Stimulated activated CD4-positive, alpha-beta T cell treated with anti-CD3 and anti-CD28 coated beads, Interleukin-4, amount 100 ng/mL, for 48 hours (primary cell): ENCODE results near the gene OSCP1.

Source experiments
- DNase-seq, 2 donors: peaks; one replicate each; pipeline ENCODE4 v3.0.0-alpha.2; 2020; ENCODE audit warnings: low read depth in 2 of 2

Gene OSCP1

DNA sequence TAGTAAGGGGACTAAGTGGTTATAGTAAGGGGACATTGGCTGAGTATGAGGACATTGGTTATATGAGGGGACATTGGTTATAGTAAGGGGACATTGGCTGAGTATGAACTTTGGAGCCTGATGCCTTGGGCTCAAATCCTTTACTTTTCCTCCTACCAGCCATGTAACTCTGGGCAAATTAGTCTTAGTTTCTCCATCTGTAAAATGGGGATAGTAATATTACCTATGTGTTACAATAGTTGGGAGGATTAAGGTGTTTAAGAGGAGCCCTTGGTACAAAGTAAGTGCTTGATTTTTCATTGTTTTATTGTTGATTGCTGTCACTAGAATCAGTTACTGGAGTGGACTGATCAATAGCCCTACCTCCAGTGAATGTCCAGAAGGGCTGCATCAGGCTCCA, 2.8 kb downstream of the OSCP1 start:
- no peak for DNase-seq

DNA sequence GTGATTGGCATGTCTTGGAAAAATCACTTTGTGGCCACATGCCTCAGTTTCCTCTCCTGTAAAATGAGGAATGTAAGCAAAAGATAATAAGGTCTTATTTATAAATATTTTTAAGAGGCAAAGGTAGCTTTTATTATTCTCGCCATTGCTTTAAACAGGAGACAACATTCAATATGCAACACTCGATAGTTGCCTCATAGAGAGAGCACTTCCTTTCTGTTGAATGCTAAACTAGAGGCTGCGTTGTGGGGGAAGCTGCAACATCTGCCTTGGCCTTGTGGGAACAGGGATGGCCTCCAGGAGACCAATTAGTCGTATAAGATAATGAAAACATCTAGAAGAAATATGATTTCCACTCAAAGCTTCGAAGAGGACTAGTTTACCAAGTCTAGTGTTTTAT, 3.5 kb downstream of the OSCP1 start:
- DNase-seq: no peak

DNA sequence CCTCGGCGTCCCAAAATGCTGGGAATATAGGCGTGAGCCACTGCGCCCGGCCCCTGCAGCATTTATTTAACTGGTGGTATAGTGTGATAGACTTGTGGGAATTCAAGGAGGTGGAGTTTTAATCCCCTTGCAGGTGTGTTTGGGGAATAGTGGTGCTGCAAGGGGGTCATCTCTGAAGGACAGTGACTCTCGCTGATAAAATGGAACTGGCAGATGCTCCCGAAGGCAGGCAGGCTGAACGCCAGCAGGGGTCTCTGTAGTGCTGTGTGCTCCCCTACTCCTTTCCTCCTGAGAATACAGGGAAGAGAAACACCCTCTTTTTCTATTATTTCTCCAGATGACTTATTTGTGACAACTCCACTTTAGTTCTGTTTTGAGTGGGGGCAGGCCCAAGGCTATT, 4.0 kb downstream of the OSCP1 start:
- no peak for DNase-seq

DNA sequence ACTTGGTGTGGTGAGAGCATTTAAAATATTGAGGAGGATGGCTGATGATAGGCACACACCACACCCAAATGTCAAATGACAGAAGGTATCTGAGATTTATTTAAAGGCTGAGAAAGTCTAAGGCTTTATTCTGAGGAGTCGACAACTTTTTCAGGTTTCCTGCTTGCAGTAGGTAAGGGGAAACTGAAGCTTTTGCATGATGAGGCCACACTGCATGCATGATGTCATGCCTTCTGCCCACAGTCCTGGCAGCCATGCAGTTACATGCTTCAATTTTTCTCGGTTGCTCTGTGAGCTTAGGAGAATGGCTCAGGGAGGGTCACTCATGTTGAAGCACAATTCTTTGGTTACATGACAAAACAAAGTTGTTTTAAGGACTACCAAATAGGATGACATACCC, 7.0 kb downstream of the OSCP1 start:
- DNase-seq: no peak

DNA sequence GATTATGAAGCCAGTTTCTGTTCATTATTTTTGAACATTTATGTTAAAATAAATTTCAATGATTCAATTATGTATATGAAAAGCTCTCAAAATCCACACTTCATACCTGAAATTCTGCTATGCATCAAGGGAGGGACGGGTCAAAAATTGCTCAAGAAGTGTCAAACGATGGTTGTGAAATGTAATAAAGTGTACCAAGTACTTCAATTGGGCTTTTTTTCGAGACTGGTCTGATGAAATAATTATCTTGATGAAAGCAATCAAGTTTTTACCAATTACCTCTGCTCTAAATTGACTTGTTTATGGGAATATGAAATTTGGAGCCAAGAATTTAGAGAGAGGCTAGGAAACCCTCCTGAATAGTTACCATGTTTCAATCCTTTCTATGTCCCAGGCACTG, 7.9 kb downstream of the OSCP1 start:
- no peak for DNase-seq

DNA sequence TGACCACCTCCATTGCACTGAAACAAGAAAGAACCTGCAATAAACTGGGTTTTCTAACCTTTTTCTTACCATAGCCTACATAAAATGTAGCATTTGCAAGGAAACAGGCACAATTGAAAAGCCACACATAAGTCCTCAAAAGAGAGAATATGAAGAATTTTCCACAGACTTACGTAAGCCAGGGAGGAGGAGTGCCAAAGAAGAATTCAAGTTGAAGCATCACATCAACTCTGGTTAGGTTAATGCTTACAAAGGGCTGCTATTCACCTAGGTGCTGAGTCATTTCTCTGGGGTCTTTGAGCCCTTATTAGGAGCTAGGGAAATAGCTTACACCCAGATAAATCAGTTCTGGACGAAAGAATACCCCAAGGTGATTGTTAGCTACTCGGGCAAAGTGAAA, 9.6 kb downstream of the OSCP1 start:
- no peak for DNase-seq

DNA sequence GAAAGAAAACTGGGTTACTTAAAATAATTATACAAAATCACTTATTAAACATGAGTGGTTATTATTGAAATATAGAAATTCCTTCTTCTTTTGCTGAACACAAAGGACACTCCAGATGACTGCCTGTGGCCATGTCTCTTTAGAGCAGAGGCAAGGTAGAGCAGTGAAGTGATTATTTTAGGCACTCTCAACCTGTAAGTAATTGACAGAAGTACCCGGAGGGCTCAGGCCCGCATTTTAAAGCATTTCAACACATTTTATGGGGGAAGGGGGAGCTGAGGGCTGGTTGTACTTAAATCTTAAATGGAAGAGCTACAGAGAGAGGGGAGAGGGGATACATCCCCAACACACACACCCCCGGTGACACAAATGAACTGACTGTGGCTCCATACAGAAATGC, 10.2 kb downstream of the OSCP1 start:
- no peak for DNase-seq

DNA sequence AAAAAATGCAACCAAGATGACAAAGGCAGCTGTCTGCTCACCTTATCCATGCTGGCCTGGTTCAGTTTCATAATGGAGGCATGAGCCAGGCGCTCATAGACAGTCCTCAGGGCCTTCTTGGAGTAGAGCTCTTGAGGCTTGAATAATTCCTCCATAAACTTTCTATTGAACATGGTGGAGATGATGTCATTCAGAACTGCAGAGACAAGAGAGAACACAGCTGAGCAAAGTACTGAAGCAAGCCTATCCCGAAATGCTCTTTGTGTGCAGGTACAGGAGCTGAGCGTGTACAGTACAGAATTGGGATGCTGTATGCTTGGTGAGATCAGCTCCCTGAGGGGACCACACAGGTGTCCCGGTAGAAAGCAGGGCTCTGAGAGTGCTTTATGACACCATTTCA, 11.5 kb downstream of the OSCP1 start:
- no peak for DNase-seq

DNA sequence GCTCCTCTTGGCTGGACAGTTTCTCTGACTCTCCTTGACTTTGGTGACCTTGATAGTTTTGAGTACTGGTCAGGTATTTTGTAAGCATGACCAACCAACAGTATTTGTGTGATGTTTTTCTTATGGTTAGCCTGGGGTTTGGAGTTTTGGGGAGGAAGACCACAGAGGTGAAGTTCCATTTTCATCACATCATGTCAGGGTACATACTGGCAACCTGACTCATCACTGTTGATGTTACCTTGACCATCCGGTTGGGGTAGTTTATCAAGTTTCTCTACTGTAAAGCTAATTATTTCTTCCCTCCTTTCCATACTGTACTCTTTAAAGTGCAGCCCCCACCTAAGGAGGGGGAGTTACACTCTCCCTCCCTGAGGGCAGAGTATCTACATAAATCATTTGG, 13.4 kb downstream of the OSCP1 start:
- no peak for DNase-seq

DNA sequence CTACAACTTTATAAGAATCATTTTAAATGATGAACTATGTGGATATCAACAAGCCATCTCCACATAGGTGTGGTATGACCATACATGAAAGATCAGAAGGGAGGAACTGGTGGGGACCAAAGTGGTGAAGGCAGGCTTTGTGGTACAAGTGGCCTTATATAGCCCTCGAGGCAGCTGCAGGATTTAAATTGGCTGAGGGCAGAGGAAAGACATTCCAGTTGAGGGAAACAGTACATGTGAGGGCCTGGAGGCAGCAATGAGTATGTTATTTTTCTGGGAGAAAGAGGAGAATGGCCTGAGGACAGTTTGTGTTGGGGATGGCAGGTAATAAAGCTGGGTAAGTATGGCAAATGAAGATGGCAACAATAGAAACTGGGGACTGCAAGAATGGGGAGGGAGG, 17.1 kb downstream of the OSCP1 start:
- DNase-seq: no peak

DNA sequence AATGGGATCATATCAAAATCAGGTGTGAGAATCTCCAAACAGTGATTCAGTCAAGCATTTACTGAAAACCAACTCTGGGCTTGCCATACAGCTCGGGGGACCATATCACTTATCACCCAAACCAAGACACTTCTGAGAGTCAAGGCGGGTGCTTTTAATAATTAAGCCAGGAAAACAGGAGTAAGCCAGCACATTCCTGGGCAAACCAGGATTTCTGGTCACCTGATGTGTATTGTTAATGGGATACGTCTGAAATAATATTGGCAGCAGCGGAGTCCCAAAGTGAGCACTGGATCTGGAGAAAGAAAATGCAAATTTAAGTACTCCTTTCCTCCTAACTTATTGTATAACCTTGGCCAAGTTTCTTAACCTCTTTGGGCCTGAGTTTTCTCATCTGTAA, 17.6 kb downstream of the OSCP1 start:
- no peak for DNase-seq

DNA sequence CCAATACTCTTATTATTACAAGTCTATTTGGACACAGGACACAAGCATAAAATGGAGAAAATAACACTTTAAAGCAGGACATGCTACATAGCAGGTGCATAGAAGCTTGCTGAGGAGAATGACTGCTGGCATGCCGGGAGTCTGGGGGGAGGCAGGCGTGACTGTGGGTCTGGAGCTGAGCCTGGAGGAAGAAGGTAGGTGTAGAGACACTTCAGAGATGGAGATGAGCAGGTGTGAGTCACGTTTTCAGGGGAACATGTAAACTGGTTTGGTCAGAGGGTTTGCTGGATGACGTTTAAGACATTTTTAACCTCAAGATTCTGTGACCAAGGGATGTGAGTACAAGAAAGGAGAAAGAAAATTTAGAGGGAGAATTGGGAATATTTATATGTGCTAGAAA, 24.5 kb downstream of the OSCP1 start:
- no peak for DNase-seq

DNA sequence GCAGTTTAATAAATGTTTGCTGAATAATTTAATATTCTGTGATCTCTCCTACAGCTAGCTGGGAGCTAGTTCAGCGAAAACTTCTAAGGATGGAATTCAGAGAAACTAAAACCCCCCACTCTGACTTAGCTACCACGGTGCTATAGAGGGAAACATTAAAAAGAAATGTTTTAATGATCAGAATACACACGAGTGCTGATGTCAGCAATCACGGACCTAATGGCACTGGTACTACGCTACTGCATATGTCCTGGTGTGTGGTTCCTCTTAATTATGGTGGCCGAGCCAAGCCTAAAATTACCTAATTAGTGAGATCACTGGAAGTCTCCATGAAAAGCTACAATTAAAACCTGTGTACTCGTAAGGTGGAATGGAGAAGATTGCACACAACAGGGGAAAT, 28.6 kb downstream of the OSCP1 start:
- no peak for DNase-seq

DNA sequence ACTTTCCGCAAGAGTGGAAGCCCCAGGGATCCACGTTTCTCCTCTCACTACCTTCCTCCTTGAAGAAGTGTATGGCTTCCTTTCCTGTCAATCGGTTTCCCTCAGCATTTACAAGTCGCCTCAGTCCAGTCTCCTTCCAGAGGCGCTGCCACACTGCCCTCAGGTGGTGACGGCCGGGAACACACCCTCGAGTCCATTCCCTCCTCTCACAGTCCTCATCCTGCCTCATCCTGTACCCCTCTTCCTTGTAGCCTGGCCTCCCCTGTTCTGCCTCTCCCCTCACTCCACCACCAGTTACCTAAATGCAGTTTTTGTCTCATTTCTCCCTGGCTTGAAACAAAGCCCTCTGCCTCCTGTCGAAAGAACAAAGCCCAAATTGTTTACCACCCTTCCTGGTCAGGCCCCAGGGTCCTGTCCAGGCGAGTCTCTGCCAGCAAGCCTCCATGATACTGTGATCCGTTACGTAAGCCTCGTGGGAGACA, 29.4 kb downstream of the OSCP1 start:
- DNase-seq: peak; percentile 85 to 97

DNA sequence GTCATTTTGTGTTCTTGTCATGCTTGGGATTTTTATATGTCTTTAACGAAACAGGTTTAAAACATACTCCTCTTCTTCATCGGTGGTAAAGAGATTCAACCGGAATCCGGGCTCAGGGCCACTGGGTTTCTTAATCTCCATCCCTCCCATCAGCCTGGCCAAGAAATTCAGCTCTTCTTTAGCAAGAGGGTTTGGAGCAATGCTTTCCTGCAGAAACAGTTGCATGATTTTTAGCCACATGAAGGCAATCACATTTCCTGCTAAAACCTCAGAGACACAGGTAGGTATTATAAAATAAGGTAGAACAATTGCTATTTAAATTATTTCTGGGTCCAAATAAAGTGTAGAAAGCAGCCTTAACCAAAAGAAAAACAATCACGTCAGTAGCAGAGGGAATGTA, 29.8 kb downstream of the OSCP1 start:
- DNase-seq: no peak

DNA sequence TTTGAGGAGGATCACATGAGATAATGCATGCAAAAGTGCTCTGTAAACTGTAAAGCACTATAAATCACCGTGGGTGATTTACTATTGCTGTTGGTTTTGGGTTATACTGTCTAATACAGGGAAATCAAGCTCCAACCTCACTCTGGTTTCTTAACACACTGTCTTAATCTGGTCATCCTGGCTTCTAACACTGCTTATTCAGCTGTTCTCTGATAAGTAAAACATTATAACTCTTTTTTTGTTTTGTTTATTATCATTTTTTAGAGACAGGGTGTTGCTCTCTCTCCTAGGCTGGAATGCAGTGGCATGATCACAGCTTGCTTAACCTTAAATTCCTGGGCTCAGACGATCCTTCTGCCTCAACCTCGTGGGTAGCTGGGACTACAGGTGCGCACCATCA, 30.7 kb downstream of the OSCP1 start:
- no peak for DNase-seq

DNA sequence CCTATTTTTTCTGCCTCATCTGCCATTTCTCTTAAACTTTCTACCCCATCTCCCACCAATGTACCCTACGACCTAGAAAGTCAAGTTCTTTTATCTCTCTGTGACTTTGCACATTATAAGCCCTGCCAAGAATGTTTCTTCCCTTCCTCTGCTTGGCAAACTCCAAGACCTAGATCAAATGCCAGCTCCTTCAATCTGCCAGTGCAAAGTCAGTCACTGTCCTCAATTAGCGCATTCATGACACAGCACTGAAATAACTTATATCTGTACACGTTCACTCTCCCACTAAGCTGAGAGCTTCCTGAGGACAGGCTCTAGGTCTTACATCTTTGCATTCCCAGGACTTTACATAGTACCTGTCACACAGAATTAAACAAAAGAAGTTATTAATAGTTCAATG, 31.1 kb downstream of the OSCP1 start:
- DNase-seq: no peak

DNA sequence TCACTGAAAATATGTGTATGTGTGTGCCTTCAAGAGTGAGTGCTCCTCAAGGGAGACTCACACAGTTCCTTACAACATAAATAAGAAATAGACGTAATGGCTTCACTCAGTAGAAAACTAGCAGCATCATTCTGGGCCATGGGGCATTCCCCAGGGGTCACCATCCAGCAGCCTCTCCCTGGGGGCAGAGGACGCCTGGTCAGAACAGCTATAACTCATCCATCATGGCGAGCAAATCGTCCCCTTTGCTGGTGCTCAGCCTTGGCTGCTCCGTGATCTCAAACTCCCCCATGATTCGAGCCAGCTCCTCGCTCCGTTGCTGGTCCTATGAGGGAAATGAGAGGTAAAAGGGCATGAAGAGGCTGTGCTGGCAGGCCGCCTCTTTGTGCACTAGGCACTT, 32.3 kb downstream of the OSCP1 start:
- no peak for DNase-seq

DNA sequence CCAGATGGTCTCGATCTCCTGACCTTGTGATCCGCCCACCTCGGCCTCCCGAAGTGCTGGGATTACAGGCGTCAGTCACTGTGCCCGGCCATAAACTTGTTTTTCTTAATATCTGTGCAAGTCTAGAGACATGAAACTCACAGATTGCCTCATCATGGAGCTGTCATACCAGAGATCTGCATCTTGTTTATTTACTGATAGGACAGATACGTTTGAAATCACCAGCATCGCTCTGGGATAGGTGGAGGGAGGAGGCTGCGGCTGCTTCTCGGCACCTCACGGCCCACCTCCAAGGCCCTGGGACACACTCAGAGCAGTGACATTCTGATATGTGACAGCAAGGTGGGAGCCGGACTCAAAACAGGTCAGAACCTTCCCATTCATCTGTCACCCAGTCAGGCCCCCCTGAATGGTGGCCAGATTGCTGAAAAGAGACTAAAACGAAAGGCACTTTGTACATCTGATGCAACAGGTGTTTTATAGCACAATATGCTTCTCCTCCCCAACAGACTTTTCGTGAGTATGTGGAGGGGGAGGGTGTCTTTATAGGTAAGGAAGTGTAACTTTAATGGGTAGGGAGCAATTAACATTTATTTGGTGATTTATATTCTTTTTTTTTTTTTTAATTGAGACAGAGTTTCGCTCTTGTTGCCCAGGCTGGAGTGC, 34.5 kb downstream of the OSCP1 start:
- DNase-seq: no peak

DNA sequence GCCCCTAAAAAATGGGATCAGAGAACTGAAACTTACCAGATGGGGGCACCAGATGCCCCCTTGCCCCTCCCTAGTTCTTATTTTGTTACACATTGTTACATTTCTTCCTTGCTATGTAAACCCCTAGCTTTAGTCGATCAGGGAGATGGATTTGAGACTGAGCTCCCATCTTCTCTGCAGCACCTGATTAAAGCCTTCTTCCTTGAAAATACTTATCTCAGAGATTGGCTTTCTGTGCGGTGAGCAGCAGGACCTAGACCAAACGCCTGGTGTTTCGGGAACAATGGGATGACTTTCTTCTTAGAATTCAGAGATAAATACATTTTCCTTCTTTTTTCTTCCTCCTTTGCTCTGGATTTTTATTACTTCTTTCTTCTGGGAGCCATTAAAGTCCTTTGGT, 35.9 kb downstream of the OSCP1 start:
- DNase-seq: no peak

DNA sequence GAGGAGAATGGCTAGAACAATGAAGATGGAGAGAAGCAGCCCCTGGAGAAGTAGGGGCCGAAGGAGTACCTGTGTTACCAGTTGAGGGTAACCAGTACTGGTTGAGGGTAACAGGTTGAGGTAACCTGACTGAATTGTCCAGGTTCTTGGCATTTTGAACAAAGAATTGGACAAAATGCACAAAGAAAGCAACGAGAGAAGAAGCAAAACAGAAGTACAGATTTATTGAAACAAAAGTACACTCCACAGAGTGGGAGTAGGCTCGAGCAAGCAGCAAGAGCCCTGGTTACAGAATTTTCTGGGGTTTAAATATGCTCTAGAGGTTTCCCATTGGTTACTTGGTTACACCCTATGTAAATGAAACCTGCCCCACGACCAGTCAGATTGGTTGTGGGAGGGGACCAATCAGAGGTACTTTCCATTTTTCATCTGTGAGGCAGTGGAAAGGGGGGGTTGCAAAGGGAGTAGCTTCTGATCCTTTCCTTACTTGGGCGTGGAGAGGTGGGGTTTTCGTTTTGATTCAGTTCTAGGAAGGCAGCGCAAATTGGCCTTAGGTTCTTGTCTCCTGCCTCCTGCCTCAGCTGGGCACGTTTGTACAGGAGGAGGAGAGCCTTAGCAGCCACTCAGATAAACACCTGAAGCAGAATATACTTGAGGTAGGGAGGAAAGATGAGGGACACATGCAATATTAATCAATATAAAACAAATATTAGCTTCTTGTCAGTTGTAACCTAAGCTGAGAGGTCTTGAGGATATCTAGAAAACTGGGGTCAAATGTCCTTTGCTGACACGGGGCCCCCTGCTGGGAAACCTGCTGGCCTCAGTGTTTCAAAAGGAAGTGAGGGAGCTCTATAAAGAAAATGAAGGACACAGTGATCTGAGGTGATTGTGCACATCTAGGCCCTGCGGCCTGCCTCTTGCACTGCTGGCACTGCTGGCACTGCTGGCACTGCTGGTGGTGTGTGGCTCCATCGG, 38.3 kb downstream of the OSCP1 start:
- DNase-seq: peak in 1 of 2 donors; percentile 54

DNA sequence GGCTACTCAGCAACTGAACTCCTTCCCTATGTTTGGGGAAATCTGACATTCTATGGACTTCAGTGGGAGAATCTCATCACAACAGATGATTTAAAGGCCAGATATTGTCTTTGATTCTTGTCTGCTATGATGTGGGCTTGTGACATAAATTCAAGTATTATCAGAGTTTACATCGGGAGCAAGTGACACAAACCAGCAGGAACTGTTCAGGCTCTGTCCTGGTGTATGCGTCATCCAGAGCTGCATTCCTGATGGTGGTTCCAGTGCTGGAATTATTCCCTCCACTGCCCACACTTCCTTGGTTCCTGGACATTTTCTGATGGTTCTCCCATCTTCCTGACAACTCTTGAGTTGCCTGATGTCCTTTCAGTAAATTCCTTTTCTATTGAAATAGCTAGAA, 41.8 kb downstream of the OSCP1 start:
- DNase-seq: no peak

DNA sequence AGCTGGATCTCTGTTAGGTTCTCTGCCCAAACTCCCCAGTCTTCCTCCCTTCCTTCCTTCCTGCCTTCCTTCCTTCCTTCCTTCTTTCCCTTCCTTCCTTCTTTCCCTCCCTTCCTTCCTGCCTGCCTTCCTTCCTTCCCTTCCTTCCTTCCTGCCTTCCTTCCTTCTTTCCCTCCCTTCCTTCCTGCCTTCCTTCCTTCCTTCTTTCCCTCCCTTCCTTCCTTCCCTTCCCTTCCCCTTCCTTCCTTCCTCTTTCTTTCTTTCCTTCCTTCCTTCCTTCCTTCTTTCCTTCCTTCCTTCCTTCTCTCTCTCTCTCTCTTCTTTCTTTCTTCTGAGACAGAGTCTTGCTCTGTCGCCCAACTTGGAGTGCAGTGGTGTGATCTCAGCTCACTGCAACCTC, 43.8 kb downstream of the OSCP1 start:
- DNase-seq: no peak
